Mammary epithelial cell (primary cell): Measurements from ENCODE around the gene HSD17B2.

Source experiments
- CTCF ChIP-seq, 2 donors: IDR thresholded peaks in 1 of 2; conservative IDR thresholded peaks in 1 of 2; 2 replicates each; pipeline ENCODE4 v1.5.1; 2011 to 2012; ENCODE audit warnings: inconsistent platforms in 2 of 2, low read length in 2 of 2, mild to moderate bottlenecking in 2 of 2, control low read depth in 1 of 2, low read depth in 1 of 2; ENCODE audit not compliant: insufficient read depth in 1 of 2; ENCODE audit errors: extremely low read depth in 1 of 2
- EZH2 ChIP-seq: IDR thresholded peaks from 2 replicates; pipeline ENCODE4 v1.6.1; 2012; ENCODE audit warnings: low read length, inconsistent platforms, borderline replicate concordance

GRCh38 chr16:82111944-82112343 lies 76.9 kb downstream of the HSD17B2 start:
- TF ChIP-seq CTCF (conservative IDR thresholded peaks at IDR 0.05 in 1 of 2, IDR thresholded peaks at IDR 0.05 in 1 of 2; ENCODE audit: extremely low read depth in 1 of 2, insufficient read depth in 1 of 2, low read depth in 1 of 2, low read length in 2 of 2) (no peak), EZH2 (no peak)
